Astrocyte (in vitro differentiated cells and primary cell): ENCODE data around the gene CES2.

ENCODE experiments used
- EZH2 ChIP-seq: IDR thresholded peaks from 2 replicates; pipeline ENCODE4 v1.6.1; 2012; ENCODE audit warnings: mild to moderate bottlenecking, low read length, inconsistent platforms; ENCODE audit not compliant: insufficient read depth
- TF ChIP-seq, protein P1 (sequence below): IDR thresholded peaks from 2 replicates; pipeline ENCODE4 v1.5.1; 2011; ENCODE audit warnings: low read depth, mild to moderate bottlenecking, inconsistent platforms, low read length, moderate library complexity; ENCODE audit not compliant: insufficient read depth

DNA sequence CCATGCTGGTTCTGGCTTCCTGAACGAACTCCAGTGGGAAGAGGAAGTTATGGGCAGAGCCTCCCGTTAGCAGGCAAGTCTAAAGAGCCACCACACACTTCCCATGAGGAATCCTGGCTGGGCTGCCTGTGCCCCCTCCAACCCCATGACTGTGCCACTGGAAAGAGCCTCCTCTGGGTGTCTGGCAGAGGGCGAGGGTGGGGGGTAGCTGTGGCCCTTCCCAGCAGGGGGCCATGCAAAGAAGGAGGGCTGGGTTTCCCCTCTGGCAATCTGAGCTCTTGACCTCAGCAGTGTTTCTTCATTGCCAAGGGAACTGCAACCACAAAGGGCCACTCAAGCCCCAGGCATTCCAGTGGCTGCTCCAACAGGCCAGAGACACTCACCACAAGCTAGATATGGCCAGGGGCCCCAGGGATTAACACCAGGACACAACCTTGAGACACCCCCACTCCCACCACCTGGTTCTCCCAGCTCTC lies 8.3 kb upstream of the CES2 start:
- TF ChIP-seq EZH2 = no peak
- TF ChIP-seq, protein P1, sequence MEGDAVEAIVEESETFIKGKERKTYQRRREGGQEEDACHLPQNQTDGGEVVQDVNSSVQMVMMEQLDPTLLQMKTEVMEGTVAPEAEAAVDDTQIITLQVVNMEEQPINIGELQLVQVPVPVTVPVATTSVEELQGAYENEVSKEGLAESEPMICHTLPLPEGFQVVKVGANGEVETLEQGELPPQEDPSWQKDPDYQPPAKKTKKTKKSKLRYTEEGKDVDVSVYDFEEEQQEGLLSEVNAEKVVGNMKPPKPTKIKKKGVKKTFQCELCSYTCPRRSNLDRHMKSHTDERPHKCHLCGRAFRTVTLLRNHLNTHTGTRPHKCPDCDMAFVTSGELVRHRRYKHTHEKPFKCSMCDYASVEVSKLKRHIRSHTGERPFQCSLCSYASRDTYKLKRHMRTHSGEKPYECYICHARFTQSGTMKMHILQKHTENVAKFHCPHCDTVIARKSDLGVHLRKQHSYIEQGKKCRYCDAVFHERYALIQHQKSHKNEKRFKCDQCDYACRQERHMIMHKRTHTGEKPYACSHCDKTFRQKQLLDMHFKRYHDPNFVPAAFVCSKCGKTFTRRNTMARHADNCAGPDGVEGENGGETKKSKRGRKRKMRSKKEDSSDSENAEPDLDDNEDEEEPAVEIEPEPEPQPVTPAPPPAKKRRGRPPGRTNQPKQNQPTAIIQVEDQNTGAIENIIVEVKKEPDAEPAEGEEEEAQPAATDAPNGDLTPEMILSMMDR = no peak
